ENCODE results near the gene CTTNBP2. TPM values are rescaled to one million over a fixed set of nuclear protein-coding genes. Genes with fewer than 3 reads are reported as not detected.

CTTNBP2 gene
- total RNA-seq, 1 donor from 2014 or later: 25.0 TPM

DNA sequence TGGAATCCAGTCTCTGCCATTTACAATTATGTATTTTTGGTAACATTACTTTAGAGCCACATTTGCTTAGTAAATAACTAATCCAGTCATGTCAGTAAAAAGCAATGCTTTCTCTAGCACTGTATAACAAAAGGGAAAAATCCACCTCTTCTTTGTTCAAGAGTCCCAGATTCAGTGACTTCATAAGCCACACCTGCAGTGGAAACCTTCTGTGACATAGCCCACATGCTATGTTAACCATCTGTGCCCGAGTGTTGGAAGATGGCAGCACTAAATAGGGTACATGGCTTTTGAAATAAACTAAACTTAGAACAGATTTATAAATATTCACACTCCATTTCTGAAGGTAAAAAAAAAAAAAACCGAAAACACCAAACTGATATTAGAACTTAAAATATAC lies 83.0 kb downstream of the CTTNBP2 start:
- H3K4me1 ChIP-seq: no peaks in the 10 kb centered on the region
- TF ChIP-seq POLR2AphosphoS5 (IDR thresholded peaks at IDR 0.05; ENCODE audit: insufficient read depth in 1 of 2, low read depth in 1 of 2) (no peak), POLR2A (IDR thresholded peaks at IDR 0.05) (no peak)
- TF ChIP-seq, protein P1, sequence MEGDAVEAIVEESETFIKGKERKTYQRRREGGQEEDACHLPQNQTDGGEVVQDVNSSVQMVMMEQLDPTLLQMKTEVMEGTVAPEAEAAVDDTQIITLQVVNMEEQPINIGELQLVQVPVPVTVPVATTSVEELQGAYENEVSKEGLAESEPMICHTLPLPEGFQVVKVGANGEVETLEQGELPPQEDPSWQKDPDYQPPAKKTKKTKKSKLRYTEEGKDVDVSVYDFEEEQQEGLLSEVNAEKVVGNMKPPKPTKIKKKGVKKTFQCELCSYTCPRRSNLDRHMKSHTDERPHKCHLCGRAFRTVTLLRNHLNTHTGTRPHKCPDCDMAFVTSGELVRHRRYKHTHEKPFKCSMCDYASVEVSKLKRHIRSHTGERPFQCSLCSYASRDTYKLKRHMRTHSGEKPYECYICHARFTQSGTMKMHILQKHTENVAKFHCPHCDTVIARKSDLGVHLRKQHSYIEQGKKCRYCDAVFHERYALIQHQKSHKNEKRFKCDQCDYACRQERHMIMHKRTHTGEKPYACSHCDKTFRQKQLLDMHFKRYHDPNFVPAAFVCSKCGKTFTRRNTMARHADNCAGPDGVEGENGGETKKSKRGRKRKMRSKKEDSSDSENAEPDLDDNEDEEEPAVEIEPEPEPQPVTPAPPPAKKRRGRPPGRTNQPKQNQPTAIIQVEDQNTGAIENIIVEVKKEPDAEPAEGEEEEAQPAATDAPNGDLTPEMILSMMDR (IDR thresholded peaks at IDR 0.05): no peak
- no peak overlapping the region for H3K4me3 ChIP-seq
- no peaks in the 10 kb centered on the region for H3K27me3 ChIP-seq
- H3K36me3 ChIP-seq: peaks cover 0 to 5% of the 10 kb centered on the region in 2 donors
- no peak for DNase-seq (ENCODE audit: extremely low spot score in 2 of 2)
- intact Hi-C loops (cut with DNase I): no loop called here
- no peak overlapping the region for H3K27ac ChIP-seq
- H3K9me3 ChIP-seq: no peaks in the 10 kb centered on the region

DNA sequence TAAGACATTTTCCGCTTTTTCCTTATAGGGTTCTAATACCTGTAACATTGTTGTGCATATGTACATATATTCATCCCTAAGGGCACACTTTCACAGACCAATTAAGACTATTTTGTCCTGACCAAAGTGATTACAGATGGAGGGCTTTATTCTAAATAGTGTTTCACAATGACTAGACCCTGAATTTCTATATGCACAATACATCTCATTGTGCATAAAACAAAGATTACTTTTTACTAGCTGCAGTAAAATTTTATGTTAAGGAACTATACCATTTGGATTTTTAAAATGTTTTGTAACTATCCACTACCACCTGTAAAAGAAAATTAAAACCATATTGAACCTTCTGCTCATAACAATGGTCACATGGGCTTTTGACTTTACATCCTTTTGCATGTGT lies 87.8 kb downstream of the CTTNBP2 start:
- no peak for DNase-seq (ENCODE audit: extremely low spot score in 2 of 2)
- Histone ChIP-seq H3K4me3 (no peak overlapping the region), H3K27ac (no peak overlapping the region), H3K4me1 (no peaks in the 10 kb centered on the region), H3K9me3 (no peaks in the 10 kb centered on the region), H3K27me3 (no peaks in the 10 kb centered on the region), H3K36me3 (no peaks in the 10 kb centered on the region)
- TF ChIP-seq, protein P1 (IDR thresholded peaks at IDR 0.05): no peak
- TF ChIP-seq POLR2AphosphoS5 (IDR thresholded peaks at IDR 0.05; ENCODE audit: insufficient read depth in 1 of 2, low read depth in 1 of 2) (no peak), POLR2A (IDR thresholded peaks at IDR 0.05) (no peak)
- intact Hi-C loops (cut with DNase I): no loop called here

DNA sequence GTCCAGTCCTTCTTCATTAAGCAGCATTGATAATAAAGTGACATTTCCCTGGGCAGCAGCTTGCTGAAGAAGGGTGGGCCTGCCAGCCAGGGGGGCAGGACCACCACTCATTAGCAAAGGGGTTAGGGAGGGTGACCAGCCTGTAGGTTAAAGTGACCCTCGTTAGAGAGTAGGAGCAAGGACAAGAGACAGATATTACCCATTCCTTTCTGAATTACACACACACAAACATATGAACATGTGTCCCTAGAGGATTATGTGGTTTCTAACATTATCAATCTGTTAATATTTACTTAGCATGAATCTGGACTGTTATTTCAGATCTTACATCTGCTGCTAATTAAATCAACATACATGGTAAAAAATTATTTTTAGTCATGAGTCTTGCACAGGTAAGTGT lies 88.9 kb downstream of the CTTNBP2 start:
- intact Hi-C loops (cut with DNase I): no loop called here
- no peak for DNase-seq (ENCODE audit: extremely low spot score in 2 of 2)
- TF ChIP-seq POLR2AphosphoS5 (IDR thresholded peaks at IDR 0.05; ENCODE audit: insufficient read depth in 1 of 2, low read depth in 1 of 2) (no peak), POLR2A (IDR thresholded peaks at IDR 0.05) (no peak)
- TF ChIP-seq, protein P1 (IDR thresholded peaks at IDR 0.05): no peak

DNA sequence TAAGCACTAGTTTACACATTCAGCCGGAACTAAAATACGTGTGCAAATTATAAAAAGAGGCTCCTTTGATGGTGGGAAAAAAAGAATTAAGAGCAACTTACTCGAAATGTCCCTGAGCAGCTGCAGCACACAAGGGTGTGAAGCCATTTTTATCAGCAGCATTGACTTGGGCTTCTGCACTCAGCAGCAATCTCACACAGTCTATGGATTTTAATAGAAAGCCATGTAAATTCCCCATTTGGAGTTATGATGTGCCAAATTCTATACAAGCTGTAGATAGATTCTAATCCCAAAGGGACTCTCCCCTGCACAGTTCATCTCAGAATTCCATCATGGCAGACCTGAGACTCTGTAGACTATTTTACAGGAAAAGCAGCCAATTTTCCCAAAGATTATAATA lies 90.5 kb downstream of the CTTNBP2 start:
- Histone ChIP-seq H3K27ac (no peak overlapping the region), H3K36me3 (no peaks in the 10 kb centered on the region)
- intact Hi-C loops (cut with DNase I): no loop called here

More for the DNA sequence above, 88.9 kb downstream of the CTTNBP2 start:
- Histone ChIP-seq H3K27ac (no peak overlapping the region), H3K4me3 (no peak overlapping the region), H3K27me3 (no peaks in the 10 kb centered on the region), H3K36me3 (no peaks in the 10 kb centered on the region), H3K4me1 (no peaks in the 10 kb centered on the region), H3K9me3 (no peaks in the 10 kb centered on the region)

DNA sequence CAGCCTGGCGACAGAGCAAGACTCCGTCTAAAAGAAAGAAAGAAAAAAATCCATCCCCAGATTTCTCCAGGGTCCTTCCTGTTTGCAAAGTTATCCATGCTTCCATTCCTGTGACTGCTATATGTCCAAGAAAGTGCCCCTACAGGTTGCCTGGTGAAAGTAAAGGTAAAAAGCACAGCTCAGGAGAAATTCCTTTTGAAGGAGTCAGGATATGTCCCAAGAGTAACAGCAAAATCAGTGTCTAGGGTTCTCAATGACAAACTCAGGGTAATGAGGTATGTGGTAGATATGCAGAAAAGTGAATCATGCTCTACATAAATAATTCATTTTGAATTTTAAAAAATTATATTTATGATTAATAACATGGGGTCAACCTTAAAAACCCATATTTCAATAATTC lies 91.5 kb downstream of the CTTNBP2 start:
- H3K4me3 ChIP-seq: no peak overlapping the region
- H3K36me3 ChIP-seq: no peaks in the 10 kb centered on the region
- no peak overlapping the region for H3K27ac ChIP-seq
- H3K4me1 ChIP-seq: no peaks in the 10 kb centered on the region
- TF ChIP-seq POLR2A (IDR thresholded peaks at IDR 0.05): no peak
- no peak for TF ChIP-seq POLR2AphosphoS5 (IDR thresholded peaks at IDR 0.05; ENCODE audit: insufficient read depth in 1 of 2, low read depth in 1 of 2)
- TF ChIP-seq, protein P1 (IDR thresholded peaks at IDR 0.05): no peak
- no peaks in the 10 kb centered on the region for H3K9me3 ChIP-seq
- intact Hi-C loops (cut with DNase I): no loop called here
- DNase-seq (ENCODE audit: extremely low spot score in 2 of 2): no peak
- H3K27me3 ChIP-seq: no peaks in the 10 kb centered on the region

More for the DNA sequence above, 90.5 kb downstream of the CTTNBP2 start:
- TF ChIP-seq POLR2A (IDR thresholded peaks at IDR 0.05): no peak
- TF ChIP-seq, protein P1 (IDR thresholded peaks at IDR 0.05): no peak
- no peak for TF ChIP-seq POLR2AphosphoS5 (IDR thresholded peaks at IDR 0.05; ENCODE audit: insufficient read depth in 1 of 2, low read depth in 1 of 2)
- Histone ChIP-seq H3K9me3 (no peaks in the 10 kb centered on the region), H3K27me3 (no peaks in the 10 kb centered on the region), H3K4me3 (no peak overlapping the region), H3K4me1 (no peaks in the 10 kb centered on the region)
- DNase-seq (ENCODE audit: extremely low spot score in 2 of 2): no peak
